Neutrophil (primary cell): Measurements from ENCODE around the gene COL4A6.
"Not testable (repeated sequence)": the region's sequence is repeated elsewhere in the genome, so short reads cannot be mapped to it uniquely, and the experiment has no call there.

ENCODE experiments used
- H3K27ac ChIP-seq: fragments of 200-600 bp; sonication (generic); 2 replicates; pipeline ENCODE4 v1.5.1; 2016; ENCODE audit warnings: mild to moderate bottlenecking, moderate library complexity
- H3K27me3 ChIP-seq: fragments of 200-600 bp; sonication (generic); 2 replicates; pipeline ENCODE4 v1.6.0; 2016; ENCODE audit warnings: mild to moderate bottlenecking
- H3K36me3 ChIP-seq: fragments of 200-600 bp; sonication (generic); 2 replicates; pipeline ENCODE4 v1.5.1; 2017
- H3K4me1 ChIP-seq, 2 experiments: fragments of 200-600 bp in 1 of 2; sonication (generic) in 1 of 2; 1 replicate in 1 of 2; 2 replicates in 1 of 2; pipeline versions ENCODE4 v1.5.1 to v1.6.1; 2013 to 2016; ENCODE audit warnings: low read depth in 1 of 2, low read length in 1 of 2, mild to moderate bottlenecking in 1 of 2, moderate library complexity in 1 of 2; ENCODE audit not compliant: control insufficient read depth in 1 of 2, insufficient read depth in 1 of 2
- H3K4me3 ChIP-seq, 2 experiments: fragments of 200-600 bp in 1 of 2; sonication (generic) in 1 of 2; 1 replicate in 1 of 2; 2 replicates in 1 of 2; pipeline ENCODE4 v1.5.1; 2013 to 2016; ENCODE audit warnings: low read depth in 1 of 2, low read length in 1 of 2, mild to moderate bottlenecking in 1 of 2, moderate library complexity in 1 of 2
- H3K9me3 ChIP-seq: fragments of 200-600 bp; sonication (generic); 2 replicates; pipeline ENCODE4 v1.5.1; 2016
- CTCF ChIP-seq: fragments of 200-600 bp; sonication (generic); IDR thresholded peaks from 2 replicates; pipeline ENCODE4 v1.5.1; 2016; ENCODE audit warnings: antibody characterized with exemption

The COL4A6 gene

GRCh38 chrX:108438110-108438623 is at the start of gene COL4A6:
Gene COL4A6 (minus strand): TSS chrX:108438422. CDS start chrX:108438196, 226 bp downstream.
- H3K27me3 ChIP-seq, result peaks cover 64% of the 10 kb centered on the region
- no peak within 1 kb of the TSS for H3K4me3 ChIP-seq
- no peaks in the 10 kb centered on the region for H3K9me3 ChIP-seq
- no peaks in the 10 kb centered on the region for H3K36me3 ChIP-seq
- TF ChIP-seq CTCF, result no peak
- peaks cover 0 to 13% of the 10 kb centered on the region in 2 experiments for H3K4me1 ChIP-seq
- no peak within 1 kb of the TSS for H3K27ac ChIP-seq

- Histone ChIP-seq H3K36me3 (no peaks in the 10 kb centered on the region), H3K4me3 (no peak overlapping the region), H3K4me1 (no peaks in the 10 kb centered on the region), H3K9me3 (no peaks in the 10 kb centered on the region), H3K27ac (no peak overlapping the region), H3K27me3 (no peaks in the 10 kb centered on the region)
- TF ChIP-seq CTCF, result no peak
Measured at GRCh38 chrX:108485960-108486359, 47.7 kb upstream of the COL4A6 start.

- H3K4me3 ChIP-seq, result no peak overlapping the region
- no peaks in the 10 kb centered on the region for H3K4me1 ChIP-seq
- no peaks in the 10 kb centered on the region for H3K9me3 ChIP-seq
Measured at GRCh38 chrX:108484251-108484650, 46.0 kb upstream of the COL4A6 start.

GRCh38 chrX:108481528-108481927 is 43.3 kb upstream of the COL4A6 start:
- H3K4me1 ChIP-seq, H3K4me3 ChIP-seq, H3K36me3 ChIP-seq, H3K9me3 ChIP-seq, H3K27ac ChIP-seq, H3K27me3 ChIP-seq: not testable (repeated sequence)

More at GRCh38 chrX:108484251-108484650, 46.0 kb upstream of the COL4A6 start:
- TF ChIP-seq CTCF, result no peak
- no peaks in the 10 kb centered on the region for H3K27me3 ChIP-seq
- no peaks in the 10 kb centered on the region for H3K36me3 ChIP-seq
- no peak overlapping the region for H3K27ac ChIP-seq

GRCh38 chrX:108473979-108474378 is 35.8 kb upstream of the COL4A6 start:
- Histone ChIP-seq H3K27ac (no peak overlapping the region), H3K4me1 (no peaks in the 10 kb centered on the region), H3K9me3 (no peaks in the 10 kb centered on the region), H3K27me3 (no peaks in the 10 kb centered on the region), H3K4me3 (no peak overlapping the region), H3K36me3 (no peaks in the 10 kb centered on the region)
- TF ChIP-seq CTCF, result no peak

GRCh38 chrX:108468486-108468885 is 30.3 kb upstream of the COL4A6 start:
- no peak overlapping the region for H3K4me3 ChIP-seq
- no peak for TF ChIP-seq CTCF
- no peaks in the 10 kb centered on the region for H3K36me3 ChIP-seq
- no peaks in the 10 kb centered on the region for H3K9me3 ChIP-seq
- H3K4me1 ChIP-seq, result no peaks in the 10 kb centered on the region
- H3K27ac ChIP-seq, result no peak overlapping the region
- H3K27me3 ChIP-seq, result no peaks in the 10 kb centered on the region
